PFSK-1 (cell line): Measurements from ENCODE around the gene SLC41A3.

Source experiments
- POLR2AphosphoS5 ChIP-seq: IDR thresholded peaks from 2 replicates; pipeline ENCODE4 v1.6.1; 2012; ENCODE audit warnings: low read depth, mild to moderate bottlenecking, control low read depth, low read length, moderate library complexity
- SIN3A ChIP-seq: IDR thresholded peaks from 2 replicates; pipeline ENCODE4 v1.6.1; 2012; ENCODE audit warnings: mild to moderate bottlenecking, low read length, moderate library complexity, borderline replicate concordance; ENCODE audit not compliant: insufficient read depth
- TAF1 ChIP-seq: IDR thresholded peaks from 2 replicates; pipeline ENCODE4 v1.6.1; 2012; ENCODE audit warnings: low read length, control low read depth, borderline replicate concordance; ENCODE audit not compliant: insufficient read depth
- TF ChIP-seq, protein P1 (sequence below), 2 experiments: IDR thresholded peaks; 2 replicates each; pipeline versions ENCODE4 v1.6.1 to v1.8.0; 2011 to 2012; ENCODE audit warnings: low read depth in 2 of 2, low read length in 2 of 2, control low read depth in 1 of 2, inconsistent platforms in 1 of 2, mild to moderate bottlenecking in 1 of 2, moderate library complexity in 1 of 2; ENCODE audit not compliant: insufficient read depth in 1 of 2

DNA sequence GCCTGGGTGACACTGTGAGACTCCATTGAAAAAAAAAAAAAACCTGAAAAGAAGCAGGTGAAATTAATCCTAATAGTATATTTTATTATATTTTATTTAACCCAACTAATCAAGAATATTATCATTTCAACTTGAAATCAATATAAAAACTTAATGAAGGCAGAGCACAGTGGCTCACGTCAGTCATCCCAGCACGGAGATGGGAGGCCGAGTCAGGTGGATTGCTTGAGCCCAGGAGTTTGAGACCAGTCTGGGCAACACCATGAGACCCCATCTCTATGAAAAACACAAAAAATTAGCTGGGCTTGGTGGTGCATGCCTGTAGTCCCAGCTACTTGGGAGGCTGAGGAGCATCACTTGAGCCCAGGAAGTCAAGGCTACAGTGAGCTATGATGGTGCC is 33.3 kb upstream of the SLC41A3 start:
- TF ChIP-seq POLR2AphosphoS5 (no peak), TAF1 (no peak), SIN3A (no peak)
- TF ChIP-seq, protein P1, sequence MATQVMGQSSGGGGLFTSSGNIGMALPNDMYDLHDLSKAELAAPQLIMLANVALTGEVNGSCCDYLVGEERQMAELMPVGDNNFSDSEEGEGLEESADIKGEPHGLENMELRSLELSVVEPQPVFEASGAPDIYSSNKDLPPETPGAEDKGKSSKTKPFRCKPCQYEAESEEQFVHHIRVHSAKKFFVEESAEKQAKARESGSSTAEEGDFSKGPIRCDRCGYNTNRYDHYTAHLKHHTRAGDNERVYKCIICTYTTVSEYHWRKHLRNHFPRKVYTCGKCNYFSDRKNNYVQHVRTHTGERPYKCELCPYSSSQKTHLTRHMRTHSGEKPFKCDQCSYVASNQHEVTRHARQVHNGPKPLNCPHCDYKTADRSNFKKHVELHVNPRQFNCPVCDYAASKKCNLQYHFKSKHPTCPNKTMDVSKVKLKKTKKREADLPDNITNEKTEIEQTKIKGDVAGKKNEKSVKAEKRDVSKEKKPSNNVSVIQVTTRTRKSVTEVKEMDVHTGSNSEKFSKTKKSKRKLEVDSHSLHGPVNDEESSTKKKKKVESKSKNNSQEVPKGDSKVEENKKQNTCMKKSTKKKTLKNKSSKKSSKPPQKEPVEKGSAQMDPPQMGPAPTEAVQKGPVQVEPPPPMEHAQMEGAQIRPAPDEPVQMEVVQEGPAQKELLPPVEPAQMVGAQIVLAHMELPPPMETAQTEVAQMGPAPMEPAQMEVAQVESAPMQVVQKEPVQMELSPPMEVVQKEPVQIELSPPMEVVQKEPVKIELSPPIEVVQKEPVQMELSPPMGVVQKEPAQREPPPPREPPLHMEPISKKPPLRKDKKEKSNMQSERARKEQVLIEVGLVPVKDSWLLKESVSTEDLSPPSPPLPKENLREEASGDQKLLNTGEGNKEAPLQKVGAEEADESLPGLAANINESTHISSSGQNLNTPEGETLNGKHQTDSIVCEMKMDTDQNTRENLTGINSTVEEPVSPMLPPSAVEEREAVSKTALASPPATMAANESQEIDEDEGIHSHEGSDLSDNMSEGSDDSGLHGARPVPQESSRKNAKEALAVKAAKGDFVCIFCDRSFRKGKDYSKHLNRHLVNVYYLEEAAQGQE (IDR thresholded peaks at IDR 0.05; ENCODE audit: insufficient read depth in 1 of 2, low read depth in 2 of 2, low read length in 2 of 2), result no peak
